Measurements from ENCODE around the gene PACC1.
"Not testable (repeated sequence)": the region's sequence is repeated elsewhere in the genome, so short reads cannot be mapped to it uniquely, and the experiment has no call there.

The PACC1 gene

GRCh38 chr1:212423879-212424278 is 9.2 kb upstream of the PACC1 start:
- no peaks in the 10 kb centered on the region for H3K4me1 Mint-ChIP-seq
- ATAC-seq, result no peak
- no peaks in the 10 kb centered on the region for H3K27me3 Mint-ChIP-seq
- H3K9me3 Mint-ChIP-seq, result no peaks in the 10 kb centered on the region
- H3K27ac Mint-ChIP-seq, result no peak overlapping the region
- no peaks in the 10 kb centered on the region for H3K36me3 Mint-ChIP-seq
- no peak overlapping the region for H3K4me3 Mint-ChIP-seq

GRCh38 chr1:212421165-212421564 is 6.5 kb upstream of the PACC1 start:
- no peaks in the 10 kb centered on the region for H3K27me3 Mint-ChIP-seq
- no peak overlapping the region for H3K4me3 Mint-ChIP-seq
- H3K27ac Mint-ChIP-seq, result no peak overlapping the region
- no peak for ATAC-seq
- H3K4me1 Mint-ChIP-seq, result no peaks in the 10 kb centered on the region
- no peaks in the 10 kb centered on the region for H3K36me3 Mint-ChIP-seq
- H3K9me3 Mint-ChIP-seq, result no peaks in the 10 kb centered on the region

- H3K27ac Mint-ChIP-seq, result peak overlapping the region; percentile 86
- peak overlapping the region; percentile 99 for H3K4me3 Mint-ChIP-seq
- H3K4me1 Mint-ChIP-seq, result peaks cover 41% of the 10 kb centered on the region
- peaks cover 17% of the 10 kb centered on the region for H3K36me3 Mint-ChIP-seq
- no peaks in the 10 kb centered on the region for H3K27me3 Mint-ChIP-seq
- no peaks in the 10 kb centered on the region for H3K9me3 Mint-ChIP-seq
- peak; percentile 2 for ATAC-seq
These were observed 588 bp upstream of the PACC1 start for GRCh38 chr1:212415107-212415841.

- Mint-ChIP-seq H3K4me3 (peak overlapping the region; percentile 99), H3K9me3 (no peaks in the 10 kb centered on the region), H3K27ac (peak overlapping the region; percentile 86), H3K4me1 (peaks cover 53% of the 10 kb centered on the region), H3K36me3 (peaks cover 30% of the 10 kb centered on the region), H3K27me3 (no peaks in the 10 kb centered on the region)
- peak; percentile 40 for ATAC-seq
These were observed 771 bp downstream of the PACC1 start for GRCh38 chr1:212413902-212414327.

- H3K4me3 Mint-ChIP-seq, result no peak overlapping the region
- H3K4me1 Mint-ChIP-seq, result peaks cover 53% of the 10 kb centered on the region
- peaks cover 34% of the 10 kb centered on the region for H3K36me3 Mint-ChIP-seq
- no peak overlapping the region for H3K27ac Mint-ChIP-seq
- H3K9me3 Mint-ChIP-seq, result no peaks in the 10 kb centered on the region
- ATAC-seq, result no peak
- no peaks in the 10 kb centered on the region for H3K27me3 Mint-ChIP-seq
These were observed 2.3 kb downstream of the PACC1 start for GRCh38 chr1:212412374-212412773.

- ATAC-seq, result no peak
- Mint-ChIP-seq H3K36me3 (peaks cover 45% of the 10 kb centered on the region), H3K27ac (no peak overlapping the region), H3K4me3 (no peak overlapping the region), H3K9me3 (no peaks in the 10 kb centered on the region), H3K27me3 (no peaks in the 10 kb centered on the region), H3K4me1 (peaks cover 46% of the 10 kb centered on the region)
These were observed 4.4 kb downstream of the PACC1 start for GRCh38 chr1:212410231-212410820.

GRCh38 chr1:212402666-212403321 is 11.9 kb downstream of the PACC1 start:
- H3K27ac Mint-ChIP-seq, result no peak overlapping the region
- no peaks in the 10 kb centered on the region for H3K27me3 Mint-ChIP-seq
- peaks cover 5% of the 10 kb centered on the region for H3K4me1 Mint-ChIP-seq
- H3K36me3 Mint-ChIP-seq, result peaks cover 64% of the 10 kb centered on the region
- no peaks in the 10 kb centered on the region for H3K9me3 Mint-ChIP-seq
- no peak for ATAC-seq
- no peak overlapping the region for H3K4me3 Mint-ChIP-seq

GRCh38 chr1:212401838-212402582 is 12.7 kb downstream of the PACC1 start:
- H3K27ac Mint-ChIP-seq, result no peak overlapping the region
- no peak for ATAC-seq
- peaks cover 70% of the 10 kb centered on the region for H3K36me3 Mint-ChIP-seq
- H3K4me1 Mint-ChIP-seq, result peaks cover 5% of the 10 kb centered on the region
- H3K4me3 Mint-ChIP-seq, result no peak overlapping the region
- H3K9me3 Mint-ChIP-seq, result peaks cover 4% of the 10 kb centered on the region
- H3K27me3 Mint-ChIP-seq, result no peaks in the 10 kb centered on the region

GRCh38 chr1:212401042-212401441 is 13.6 kb downstream of the PACC1 start:
- Mint-ChIP-seq H3K9me3 (peaks cover 5% of the 10 kb centered on the region), H3K27me3 (no peaks in the 10 kb centered on the region), H3K4me1 (peaks cover 5% of the 10 kb centered on the region), H3K36me3 (peaks cover 71% of the 10 kb centered on the region), H3K27ac (no peak overlapping the region), H3K4me3 (no peak overlapping the region)
- ATAC-seq, result peak; percentile 39

GRCh38 chr1:212397171-212397570 is 17.5 kb downstream of the PACC1 start:
- no peak overlapping the region for H3K27ac Mint-ChIP-seq

GRCh38 chr1:212396638-212397037 is 18.0 kb downstream of the PACC1 start:
- Mint-ChIP-seq H3K36me3 (peaks cover 67% of the 10 kb centered on the region), H3K4me1 (peaks cover 15% of the 10 kb centered on the region)
- ATAC-seq, result no peak

More at GRCh38 chr1:212397171-212397570, 17.5 kb downstream of the PACC1 start:
- H3K4me3 Mint-ChIP-seq, result no peak overlapping the region
- no peak for ATAC-seq
- peaks cover 15% of the 10 kb centered on the region for H3K4me1 Mint-ChIP-seq
- peaks cover 9% of the 10 kb centered on the region for H3K9me3 Mint-ChIP-seq
- H3K36me3 Mint-ChIP-seq, result peaks cover 64% of the 10 kb centered on the region
- no peaks in the 10 kb centered on the region for H3K27me3 Mint-ChIP-seq

GRCh38 chr1:212395678-212396437 is 18.8 kb downstream of the PACC1 start:
- not testable (repeated sequence) for ATAC-seq, H3K4me3 Mint-ChIP-seq, H3K4me1 Mint-ChIP-seq, H3K27ac Mint-ChIP-seq, H3K27me3 Mint-ChIP-seq
- peaks cover 74% of the 10 kb centered on the region for H3K36me3 Mint-ChIP-seq
- peaks cover 11% of the 10 kb centered on the region for H3K9me3 Mint-ChIP-seq

More at GRCh38 chr1:212396638-212397037, 18.0 kb downstream of the PACC1 start:
- no peaks in the 10 kb centered on the region for H3K27me3 Mint-ChIP-seq
- no peak overlapping the region for H3K4me3 Mint-ChIP-seq
- H3K27ac Mint-ChIP-seq, result no peak overlapping the region
- peaks cover 9% of the 10 kb centered on the region for H3K9me3 Mint-ChIP-seq

GRCh38 chr1:212388985-212389716 is 25.5 kb downstream of the PACC1 start:
- Mint-ChIP-seq H3K4me1 (peaks cover 24% of the 10 kb centered on the region), H3K27me3 (no peaks in the 10 kb centered on the region), H3K36me3 (peaks cover 94% of the 10 kb centered on the region), H3K9me3 (peaks cover 9% of the 10 kb centered on the region), H3K27ac (no peak overlapping the region), H3K4me3 (no peak overlapping the region)
- ATAC-seq, result no peak

- ATAC-seq, result no peak
- peak overlapping the region; percentile 6 for H3K27ac Mint-ChIP-seq
- no peaks in the 10 kb centered on the region for H3K27me3 Mint-ChIP-seq
- H3K4me3 Mint-ChIP-seq, result no peak overlapping the region
- peaks cover 3% of the 10 kb centered on the region for H3K9me3 Mint-ChIP-seq
- H3K36me3 Mint-ChIP-seq, result peaks cover 91% of the 10 kb centered on the region
- H3K4me1 Mint-ChIP-seq, result peaks cover 15% of the 10 kb centered on the region
These were observed 28.7 kb downstream of the PACC1 start for GRCh38 chr1:212386029-212386428.
